G401.6 (cell line): ENCODE measurements around the gene CHMP1A.
"Not testable (repeated sequence)": the region's sequence is repeated elsewhere in the genome, so short reads cannot be mapped to it uniquely, and the experiment has no call there.

ENCODE experiments used
- FAIRE-seq: peaks from 2 replicates; lab custom pipeline; 2012; peaks lifted over from hg19 to GRCh38; lab: Jason Lieb, UNC

Gene CHMP1A

GRCh38 chr16:89691986-89692569 lies 34.6 kb upstream of the CHMP1A start:
- no peak for FAIRE-seq

- FAIRE-seq, result no peak
Observed at GRCh38 chr16:89691231-89691985, 33.9 kb upstream of the CHMP1A start.

GRCh38 chr16:89690392-89690901 lies 32.9 kb upstream of the CHMP1A start:
- no peak for FAIRE-seq

- not testable (repeated sequence) for FAIRE-seq
Observed at GRCh38 chr16:89689621-89690020, 32.1 kb upstream of the CHMP1A start.

GRCh38 chr16:89689142-89689541 lies 31.6 kb upstream of the CHMP1A start:
- FAIRE-seq, result no peak

- no peak for FAIRE-seq
Observed at GRCh38 chr16:89688395-89688794, 30.9 kb upstream of the CHMP1A start.

GRCh38 chr16:89687092-89687940 lies 29.8 kb upstream of the CHMP1A start:
- FAIRE-seq, result no peak

- no peak for FAIRE-seq
Observed at GRCh38 chr16:89686520-89687091, 29.1 kb upstream of the CHMP1A start, which contains the start of gene CDK10. Gene CDK10, plus strand, starts transcription at chr16:89686689. Its CDS starts 22 bp downstream, at chr16:89686711.

- no peak for FAIRE-seq
Observed at GRCh38 chr16:89685916-89686315, 28.4 kb upstream of the CHMP1A start.

- no peak for FAIRE-seq
Observed at GRCh38 chr16:89678258-89678657, 20.8 kb upstream of the CHMP1A start.

- FAIRE-seq, result no peak
Observed at GRCh38 chr16:89672177-89672941, 14.9 kb upstream of the CHMP1A start.

- FAIRE-seq, result not testable (repeated sequence)
Observed at GRCh38 chr16:89671565-89671964, 14.1 kb upstream of the CHMP1A start.

- no peak for FAIRE-seq
Observed at GRCh38 chr16:89670496-89671431, 13.3 kb upstream of the CHMP1A start.

GRCh38 chr16:89669755-89670154 lies 12.2 kb upstream of the CHMP1A start:
- FAIRE-seq, result no peak

GRCh38 chr16:89668790-89669158 lies 11.3 kb upstream of the CHMP1A start:
- no peak for FAIRE-seq

GRCh38 chr16:89667633-89668032 lies 10.1 kb upstream of the CHMP1A start:
- no peak for FAIRE-seq

GRCh38 chr16:89667000-89667399 lies 9.5 kb upstream of the CHMP1A start:
- FAIRE-seq, result peak; percentile 34

- not testable (repeated sequence) for FAIRE-seq
Observed at GRCh38 chr16:89664238-89664637, 6.7 kb upstream of the CHMP1A start.

GRCh38 chr16:89661215-89661614 lies 3.7 kb upstream of the CHMP1A start:
- no peak for FAIRE-seq

- no peak for FAIRE-seq
Observed at GRCh38 chr16:89660146-89660545, 2.6 kb upstream of the CHMP1A start.
